Hypothalamus (tissue), 51 donors: ENCODE measurements around the gene AOC2.
"Not testable (repeated sequence)": the region's sequence is repeated elsewhere in the genome, so short reads cannot be mapped to it uniquely, and the experiment has no call there.

Source experiments
- DNase-seq, 51 donors: peaks; one replicate each; lab custom pipeline; 2025; lab: John Stamatoyannopoulos, UW

The AOC2 gene

DNA sequence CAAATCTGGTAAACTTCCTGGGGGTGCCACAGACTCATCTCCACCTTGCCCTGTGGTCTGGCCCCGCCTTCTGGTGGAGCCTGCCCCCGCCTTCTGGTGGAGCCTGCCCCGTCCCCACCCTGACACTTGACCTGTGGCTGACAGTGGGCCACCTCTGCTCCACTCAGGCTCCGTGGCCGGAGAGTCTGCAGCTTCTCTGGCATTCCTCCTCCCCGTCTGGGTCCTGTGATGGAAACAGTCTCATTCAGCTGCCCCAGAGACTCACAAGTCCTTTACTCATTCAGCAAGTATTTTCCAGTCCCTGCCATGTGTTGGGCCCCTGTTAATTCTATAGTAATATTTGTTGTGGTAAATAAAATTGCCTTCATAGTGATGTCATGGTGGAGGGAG is 35.2 kb downstream of the AOC2 start:
- no peak for DNase-seq

GRCh38 chr17:42880776-42881310 is 36.5 kb downstream of the AOC2 start:
- DNase-seq, result peak in 4 of 51 donors; percentile 2 to 27 (median 4)

DNA sequence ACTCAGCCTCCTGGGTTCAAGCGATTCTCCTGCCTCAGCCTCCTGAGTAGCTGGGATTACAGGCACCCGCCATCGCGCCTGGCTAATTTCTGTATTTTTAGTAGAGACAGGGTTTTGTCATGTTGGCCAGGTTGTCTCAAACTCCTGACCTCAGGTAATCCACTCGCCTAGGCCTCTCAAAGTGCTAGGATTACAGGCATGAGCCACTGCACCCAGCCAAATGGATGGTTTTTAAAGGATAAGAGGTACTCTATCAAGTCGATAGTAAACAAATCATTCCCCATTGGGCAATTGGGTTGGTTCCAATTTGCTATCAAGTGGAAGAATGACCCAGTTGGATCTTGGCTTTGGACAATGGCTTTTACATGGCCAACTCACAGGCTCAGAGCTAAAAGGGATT is 37.3 kb downstream of the AOC2 start:
- not testable (repeated sequence) for DNase-seq

DNA sequence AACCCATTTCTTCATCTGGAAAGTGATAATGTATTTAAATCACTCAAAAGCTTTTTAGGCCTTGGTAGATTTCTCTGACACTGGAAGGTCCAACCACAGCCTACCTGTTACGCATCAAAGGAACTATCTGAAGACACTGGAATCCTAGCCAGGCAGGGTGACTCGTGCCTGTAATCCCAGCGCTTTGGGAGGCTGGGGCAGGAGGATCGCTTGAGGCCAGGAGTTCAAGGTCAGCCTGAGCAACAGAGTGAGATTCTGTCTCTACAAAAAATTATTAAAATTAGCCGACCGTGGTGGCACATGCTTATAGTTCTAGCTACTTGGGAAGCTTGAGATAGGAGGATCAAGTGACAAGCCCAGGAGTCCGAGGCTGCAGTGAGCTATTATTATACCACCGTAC is 37.8 kb downstream of the AOC2 start:
- DNase-seq, result no peak

GRCh38 chr17:42883802-42884558 is 39.6 kb downstream of the AOC2 start:
- no peak for DNase-seq

- DNase-seq, result not testable (repeated sequence)
These were observed 41.4 kb downstream of the AOC2 start for GRCh38 chr17:42885806-42886205.

DNA sequence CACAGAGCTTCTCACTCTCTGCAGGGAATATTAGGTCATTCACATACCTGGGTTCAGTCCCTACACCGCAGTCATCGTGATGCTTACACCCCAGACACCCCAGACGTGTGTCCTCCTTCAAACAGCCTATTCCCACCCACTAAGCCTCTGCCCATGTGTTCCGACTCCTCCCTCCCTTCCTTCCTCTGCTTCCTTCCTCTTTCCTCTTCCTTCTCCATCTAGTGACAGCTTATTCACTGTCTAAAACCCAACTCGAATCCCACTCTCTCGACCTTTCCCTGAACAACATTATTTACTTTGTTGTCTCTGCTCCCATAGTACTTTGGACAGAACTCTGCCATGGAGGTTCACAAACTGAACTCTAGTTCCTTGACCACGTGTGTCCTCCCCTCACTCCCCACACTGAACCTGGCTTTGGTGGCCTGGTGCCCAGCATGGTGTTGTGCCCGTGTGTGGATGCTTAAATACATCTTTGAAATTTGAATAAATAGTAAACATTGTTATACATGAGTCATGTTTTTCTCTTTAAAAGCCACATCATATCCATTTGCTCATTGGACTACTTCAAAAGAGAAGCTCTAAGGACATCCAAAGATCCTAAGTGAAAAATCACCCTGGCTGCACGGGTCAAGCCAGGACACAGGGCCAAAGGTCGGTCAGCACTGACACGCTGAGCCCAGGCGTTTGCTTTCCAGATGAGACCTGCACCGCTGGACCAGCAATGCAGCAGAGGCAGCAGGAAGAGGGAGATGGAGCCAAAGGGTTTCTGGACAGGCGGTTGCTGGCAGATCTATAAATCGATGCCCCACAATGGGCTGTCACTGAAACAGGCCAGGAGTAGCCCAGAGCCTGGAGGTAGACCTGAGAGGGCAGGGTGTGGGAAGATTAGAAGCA is 42.1 kb downstream of the AOC2 start:
- no peak for DNase-seq

DNA sequence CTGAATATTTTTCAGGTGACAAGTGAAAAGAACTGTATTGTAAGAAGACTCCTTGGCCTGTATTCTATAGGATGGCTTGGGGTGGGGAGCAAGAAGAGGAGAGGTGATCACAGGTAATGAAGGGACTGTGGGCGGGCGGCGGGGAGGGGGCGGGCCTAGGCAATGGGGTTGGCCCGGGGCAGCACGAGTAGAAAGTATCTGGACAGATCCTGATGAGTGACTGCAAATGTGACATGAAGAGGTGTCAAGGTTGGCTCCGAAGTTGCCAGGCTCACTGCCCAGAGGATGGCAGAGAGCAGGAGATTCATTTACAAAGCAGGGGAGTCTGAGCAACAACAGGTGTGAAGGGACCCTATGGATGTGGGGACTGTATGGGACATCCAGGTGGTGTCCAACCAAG is 45.4 kb downstream of the AOC2 start:
- no peak for DNase-seq

GRCh38 chr17:42891539-42892152 is 47.3 kb downstream of the AOC2 start:
- DNase-seq, result peak in 11 of 51 donors; percentile 2 to 55 (median 3)

DNA sequence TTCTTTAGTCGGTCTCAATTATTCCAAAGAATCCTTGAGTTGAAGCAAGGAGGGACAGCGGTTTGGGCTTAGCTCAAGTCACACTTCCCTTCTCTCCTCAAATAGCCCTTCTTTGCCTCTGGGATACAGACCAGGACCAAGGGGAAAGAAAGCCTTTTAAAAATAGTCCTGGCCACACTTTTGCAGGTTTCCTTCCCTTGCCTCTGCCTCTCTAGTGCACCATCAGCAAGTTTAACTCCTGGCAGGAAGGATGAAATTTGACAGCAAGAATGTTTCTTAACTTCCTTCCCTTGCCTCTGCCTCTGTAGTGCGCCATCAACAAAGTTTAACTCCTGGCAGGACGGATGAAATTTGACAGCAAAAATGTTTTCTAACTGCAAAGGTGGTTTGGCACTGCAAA is 49.0 kb downstream of the AOC2 start:
- no peak for DNase-seq

DNA sequence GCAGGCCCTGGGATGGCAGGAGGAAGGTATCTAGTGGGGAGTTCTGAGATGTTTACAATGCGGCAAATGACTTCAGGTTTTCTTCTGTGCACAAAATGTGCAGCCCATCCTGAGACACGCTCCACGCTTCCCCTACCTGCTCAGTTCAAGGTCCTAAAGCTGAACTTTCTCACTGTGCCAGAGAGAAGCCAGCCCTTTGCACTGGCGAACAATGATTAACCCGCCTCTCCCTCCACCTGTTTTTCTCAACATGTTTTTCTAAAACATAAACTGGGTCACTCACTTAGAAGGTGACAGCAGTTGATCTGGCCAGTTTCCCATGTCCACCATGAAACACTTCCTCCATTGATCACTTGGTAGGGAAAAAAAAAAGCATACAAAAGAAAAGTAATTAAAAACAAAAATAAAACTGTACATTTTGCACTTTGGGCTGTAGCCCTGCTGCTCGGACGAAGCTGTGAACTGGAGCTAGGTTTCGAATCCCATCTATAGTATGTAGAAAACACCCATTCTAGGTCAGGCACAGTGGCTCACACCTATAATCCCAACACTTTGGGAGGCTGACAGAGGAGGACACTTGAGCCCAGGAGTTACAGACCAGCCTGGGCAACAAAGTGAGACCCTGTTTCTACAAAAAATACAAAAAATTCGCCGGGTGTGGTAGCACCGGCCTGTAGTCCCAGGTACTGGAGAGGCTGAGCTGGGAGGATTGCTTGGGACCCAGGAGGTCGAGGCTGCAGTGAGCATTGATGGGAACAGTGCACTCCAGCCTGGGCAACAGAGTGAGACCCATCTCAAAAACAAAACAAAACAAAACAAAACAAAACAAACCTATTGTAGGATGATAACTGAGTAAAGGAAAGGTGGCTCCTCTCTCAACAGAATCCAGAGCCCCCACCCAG is 50.2 kb downstream of the AOC2 start:
- DNase-seq, result no peak

DNA sequence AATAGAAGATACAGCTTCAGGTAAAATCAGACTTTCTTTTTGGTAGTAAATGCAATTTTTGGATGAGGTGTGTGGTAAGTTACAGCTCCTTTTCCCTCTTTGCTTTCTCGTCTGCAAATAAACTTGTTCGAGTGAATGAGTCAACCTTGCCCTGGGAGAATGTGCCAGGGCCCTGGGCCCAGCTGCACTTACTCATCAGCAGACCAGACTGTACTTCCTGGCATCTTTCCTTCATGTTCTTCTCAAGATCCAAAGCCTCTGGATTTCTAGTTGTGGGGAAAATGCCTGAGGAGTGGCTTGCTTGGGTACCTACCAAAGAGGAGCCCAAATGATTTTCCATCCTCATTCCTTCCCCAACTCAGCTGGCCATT is 50.8 kb downstream of the AOC2 start:
- DNase-seq, result no peak

DNA sequence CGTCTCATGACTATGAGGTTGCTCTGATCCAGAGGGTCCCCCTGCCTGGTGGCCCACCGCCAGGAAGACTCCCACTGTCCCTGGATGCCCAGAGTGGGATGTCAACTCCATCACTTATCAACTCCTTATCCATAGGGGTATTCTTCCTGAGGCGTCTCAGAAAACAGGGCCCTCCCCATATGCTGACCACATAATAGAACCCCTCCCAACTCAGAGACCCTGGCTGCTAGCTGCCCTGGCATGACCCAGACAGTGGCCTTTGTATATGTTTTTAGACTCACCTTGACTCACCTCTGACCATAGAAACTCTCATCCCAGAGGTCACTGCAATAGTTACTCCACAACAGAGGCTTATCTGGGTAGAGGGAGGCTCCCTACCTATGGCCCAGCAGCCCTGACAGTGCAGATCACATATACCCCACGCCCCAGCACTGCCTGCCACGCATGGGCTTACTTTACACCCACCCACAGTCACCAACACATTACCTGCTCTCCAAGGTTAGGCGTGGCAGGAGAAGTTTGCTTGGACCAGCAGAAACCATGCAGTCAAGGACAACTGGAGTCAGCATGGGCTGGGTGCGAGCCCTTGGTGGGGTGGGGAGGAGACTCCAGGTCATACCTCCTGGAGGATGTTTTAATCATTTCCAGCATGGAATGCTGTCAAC is 53.9 kb downstream of the AOC2 start:
- no peak for DNase-seq

DNA sequence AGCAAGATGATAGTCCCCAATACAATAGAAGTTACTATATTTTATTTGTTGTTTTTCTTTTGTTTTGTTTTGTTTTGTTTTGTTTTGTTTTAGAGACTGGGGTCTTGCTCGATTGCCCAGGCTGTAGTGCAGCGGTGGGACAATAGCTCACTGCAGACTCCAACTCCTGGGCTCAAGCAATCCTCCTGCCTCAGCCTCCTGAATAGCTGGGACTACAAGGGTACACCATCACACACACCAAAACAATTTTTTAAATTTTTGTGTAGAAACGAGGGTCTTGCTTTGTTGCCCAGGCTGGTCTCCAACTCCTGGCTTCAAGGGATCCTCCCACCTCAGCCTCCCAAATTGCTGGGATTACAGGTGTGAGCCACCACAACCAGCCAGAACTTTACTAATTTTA is 55.6 kb downstream of the AOC2 start:
- DNase-seq, result not testable (repeated sequence)
